ENCODE results near the gene NLE1. TPM values are rescaled to one million over a fixed set of nuclear protein-coding genes. Genes with fewer than 3 reads are reported as not detected.

NLE1 gene
- total RNA-seq, 4 donors from 2014 or later, result 5.1 to 11.7 (median 8.3) TPM

- H3K27ac ChIP-seq, result no peak overlapping the region
Observed at GRCh38 chr17:35149941-35150340, 7.8 kb upstream of the NLE1 start.

DNA sequence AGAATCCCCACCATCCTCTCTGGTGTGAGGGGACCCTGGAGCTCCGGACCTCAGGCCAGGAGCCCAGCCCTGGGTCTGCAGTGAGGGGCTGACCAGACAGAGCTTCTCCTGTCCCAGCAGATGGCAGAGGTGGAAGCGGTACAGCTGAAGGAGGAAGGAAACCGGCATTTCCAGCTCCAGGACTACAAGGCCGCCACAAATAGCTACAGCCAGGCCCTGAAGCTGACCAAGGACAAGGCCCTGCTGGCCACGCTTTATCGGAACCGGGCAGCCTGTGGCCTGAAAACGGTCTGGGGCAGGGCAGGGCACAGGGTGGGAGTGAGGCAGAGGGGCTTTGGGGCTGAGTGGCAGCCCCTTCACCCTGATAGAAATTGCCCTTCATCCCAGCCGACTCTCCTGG is 6.0 kb upstream of the NLE1 start:
- H3K27ac ChIP-seq, result no peak overlapping the region
- TF ChIP-seq CTCF (IDR thresholded peaks at IDR 0.05), result no peak
- TF ChIP-seq POLR2A (IDR thresholded peaks at IDR 0.05), result no peak
- no peak overlapping the region for H3K4me3 ChIP-seq
- no peaks in the 10 kb centered on the region for H3K36me3 ChIP-seq
- DNase-seq, result no peak
- no peaks in the 10 kb centered on the region for H3K9me3 ChIP-seq
- H3K4me1 ChIP-seq, result no peaks in the 10 kb centered on the region
- H3K27me3 ChIP-seq, result no peaks in the 10 kb centered on the region

More at GRCh38 chr17:35149941-35150340, 7.8 kb upstream of the NLE1 start:
- Histone ChIP-seq H3K4me3 (no peak overlapping the region), H3K27me3 (no peaks in the 10 kb centered on the region), H3K4me1 (no peaks in the 10 kb centered on the region), H3K36me3 (no peaks in the 10 kb centered on the region), H3K9me3 (no peaks in the 10 kb centered on the region)
- TF ChIP-seq CTCF (IDR thresholded peaks at IDR 0.05) (no peak), POLR2A (IDR thresholded peaks at IDR 0.05) (no peak)
- no peak for DNase-seq

DNA sequence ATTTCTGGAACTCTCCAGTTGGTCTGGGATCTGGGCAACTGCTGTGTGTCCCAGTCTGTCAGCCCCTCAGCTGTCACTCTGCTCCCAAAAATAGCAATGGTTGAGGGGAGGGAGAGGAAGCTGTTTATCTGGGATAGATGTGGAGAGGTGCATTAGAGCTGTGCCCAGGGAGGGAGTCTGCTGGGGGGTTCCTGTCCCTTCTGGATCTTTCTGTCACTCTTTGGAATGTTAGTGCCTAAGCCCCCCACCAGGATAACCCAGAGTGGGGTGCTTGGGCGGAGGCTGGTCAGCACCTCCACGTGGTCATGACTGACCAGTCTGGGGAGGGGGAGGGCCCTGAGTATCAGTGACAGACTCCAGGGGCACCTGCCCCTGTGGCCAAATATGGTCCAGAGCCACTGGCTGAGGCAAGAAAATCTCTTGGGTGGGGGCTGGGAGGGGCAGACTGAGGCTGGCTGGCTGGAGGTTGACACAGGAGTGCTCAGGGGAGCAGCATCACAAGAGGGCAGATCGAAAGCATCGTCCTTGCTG is 5.3 kb upstream of the NLE1 start, which contains the start of gene UNC45B:
UNC45B (plus strand) TSS at position 443 of the 531 bp plus-strand sequence. CDS start 447 bp downstream, outside the sequence.
- Histone ChIP-seq H3K27ac (no peak within 1 kb of the TSS), H3K4me3 (no peak within 1 kb of the TSS), H3K27me3 (no peaks in the 10 kb centered on the region), H3K9me3 (no peaks in the 10 kb centered on the region), H3K36me3 (no peaks in the 10 kb centered on the region), H3K4me1 (no peaks in the 10 kb centered on the region)
- DNase-seq, result no peak
- no peak for TF ChIP-seq CTCF (IDR thresholded peaks at IDR 0.05)
- TF ChIP-seq POLR2A (IDR thresholded peaks at IDR 0.05), result no peak

DNA sequence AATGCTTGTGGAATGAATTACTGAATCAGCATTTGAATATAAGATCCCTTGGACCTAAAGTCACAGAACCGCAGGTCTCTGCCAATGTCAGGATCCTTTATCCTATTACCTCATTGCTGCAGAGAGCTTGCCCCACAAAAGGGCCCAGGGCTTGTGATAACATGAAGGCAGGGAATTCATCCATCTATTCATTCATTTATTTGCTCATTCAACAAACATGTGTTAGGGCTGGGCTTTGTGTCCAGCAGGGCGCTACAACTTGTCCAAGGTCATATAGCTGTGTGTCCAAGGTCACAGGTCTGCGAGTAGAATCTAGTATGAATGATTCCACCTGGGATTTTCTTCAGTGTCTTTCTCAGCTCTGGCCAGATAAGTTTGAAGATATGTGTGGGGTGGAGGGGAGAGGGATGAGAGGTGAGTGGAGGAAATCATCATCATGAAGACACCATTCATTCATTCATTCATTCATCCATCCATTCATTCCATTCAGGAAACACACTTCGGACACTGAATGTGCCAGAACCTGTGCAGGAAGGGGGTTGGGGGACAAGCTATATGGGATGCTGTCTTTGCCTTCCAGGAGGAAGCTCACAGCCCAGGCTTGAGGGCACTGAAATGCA is 4.2 kb upstream of the NLE1 start:
- Histone ChIP-seq H3K4me3 (no peak overlapping the region), H3K4me1 (peaks cover 0 to under 1% (median 0%) of the 10 kb centered on the region in 4 donors), H3K9me3 (no peaks in the 10 kb centered on the region), H3K27ac (no peak overlapping the region), H3K36me3 (no peaks in the 10 kb centered on the region), H3K27me3 (no peaks in the 10 kb centered on the region)
- no peak for DNase-seq
- TF ChIP-seq CTCF (IDR thresholded peaks at IDR 0.05), result no peak
- TF ChIP-seq POLR2A (IDR thresholded peaks at IDR 0.05), result no peak

GRCh38 chr17:35144840-35145239 is 2.7 kb upstream of the NLE1 start:
- peaks cover 0 to 7% (median 3%) of the 10 kb centered on the region in 4 donors for H3K4me1 ChIP-seq
- no peak overlapping the region for H3K4me3 ChIP-seq
- no peak for DNase-seq
- H3K36me3 ChIP-seq, result no peaks in the 10 kb centered on the region
- no peaks in the 10 kb centered on the region for H3K9me3 ChIP-seq
- H3K27ac ChIP-seq, result no peak overlapping the region
- TF ChIP-seq POLR2A (IDR thresholded peaks at IDR 0.05), result no peak
- no peak for TF ChIP-seq CTCF (IDR thresholded peaks at IDR 0.05)
- H3K27me3 ChIP-seq, result no peaks in the 10 kb centered on the region

Data from Peyer's patch (tissue), 4 donors.